Liver (tissue), 3 donors: ENCODE data around the gene NUP43.

Experiments
- GABPA ChIP-seq, 2 donors: IDR thresholded peaks in 1 of 2; conservative IDR thresholded peaks in 1 of 2; 2 replicates each; pipeline ENCODE4 v1.6.1; 2016; ENCODE audit warnings: antibody characterized with exemption in 2 of 2, mild to moderate bottlenecking in 1 of 2, moderate library complexity in 1 of 2
- HNF4A ChIP-seq, 2 donors: conservative IDR thresholded peaks; 2 replicates each; pipeline ENCODE4 v1.6.1; 2016; ENCODE audit warnings: antibody characterized with exemption in 2 of 2, mild to moderate bottlenecking in 2 of 2
- JUND ChIP-seq, 2 donors: IDR thresholded peaks; 2 replicates each; pipeline ENCODE4 v1.6.1; 2016; ENCODE audit warnings: antibody characterized with exemption in 2 of 2
- SP1 ChIP-seq: IDR thresholded peaks from 2 replicates; pipeline ENCODE4 v1.6.1; 2018; ENCODE audit warnings: antibody characterized with exemption, mild to moderate bottlenecking
- TAF1 ChIP-seq: conservative IDR thresholded peaks from 2 replicates; pipeline ENCODE4 v1.6.1; 2016; ENCODE audit warnings: antibody characterized with exemption, mild to moderate bottlenecking
- YY1 ChIP-seq: IDR thresholded peaks from 2 replicates; pipeline ENCODE4 v1.6.1; 2016; ENCODE audit warnings: antibody characterized with exemption, mild to moderate bottlenecking
- TF ChIP-seq, protein P1 (sequence below): fragments of 150-350 bp; IDR thresholded peaks from 2 replicates; pipeline ENCODE4 v1.5.1; 2017; ENCODE audit warnings: improper control_type of control experiment, low read depth, low read length; ENCODE audit not compliant: missing input control
- TF ChIP-seq, protein P2 (sequence below): IDR thresholded peaks from 2 replicates; pipeline ENCODE4 v1.6.1; 2016; ENCODE audit warnings: antibody characterized with exemption
- TF ChIP-seq, protein P3 (sequence below): IDR thresholded peaks from 2 replicates; pipeline ENCODE4 v1.6.1; 2016; ENCODE audit warnings: antibody characterized with exemption
- TF ChIP-seq, protein P4 (sequence below): IDR thresholded peaks from 2 replicates; pipeline ENCODE4 v1.6.1; 2016; ENCODE audit warnings: antibody characterized with exemption, mild to moderate bottlenecking
- TF ChIP-seq, protein P5 (sequence below): IDR thresholded peaks from 2 replicates; pipeline ENCODE4 v1.6.1; 2016; ENCODE audit warnings: antibody characterized with exemption
- donor health status: healthy.
- donor health status: healthy.

DNA sequence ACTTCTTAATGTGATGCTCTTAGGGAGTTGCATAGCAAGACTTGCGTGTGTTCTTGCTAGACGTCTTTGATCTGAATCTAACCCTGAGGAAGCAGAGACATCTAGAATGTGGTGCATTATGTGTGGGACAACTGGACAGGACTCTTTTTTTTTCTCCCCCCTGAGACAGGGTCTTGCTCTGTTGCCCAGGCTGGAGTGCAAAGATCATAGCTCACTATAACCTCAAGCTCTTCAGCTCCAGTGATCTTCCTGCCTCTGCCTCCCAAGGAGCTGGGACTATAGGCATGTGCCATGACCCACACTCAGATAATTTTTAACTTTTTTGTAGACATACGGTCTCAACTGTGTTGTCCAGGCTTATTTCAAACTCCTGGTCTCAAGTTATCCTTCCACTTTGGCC is 37.2 kb upstream of the NUP43 start:
- TF ChIP-seq, protein P1, sequence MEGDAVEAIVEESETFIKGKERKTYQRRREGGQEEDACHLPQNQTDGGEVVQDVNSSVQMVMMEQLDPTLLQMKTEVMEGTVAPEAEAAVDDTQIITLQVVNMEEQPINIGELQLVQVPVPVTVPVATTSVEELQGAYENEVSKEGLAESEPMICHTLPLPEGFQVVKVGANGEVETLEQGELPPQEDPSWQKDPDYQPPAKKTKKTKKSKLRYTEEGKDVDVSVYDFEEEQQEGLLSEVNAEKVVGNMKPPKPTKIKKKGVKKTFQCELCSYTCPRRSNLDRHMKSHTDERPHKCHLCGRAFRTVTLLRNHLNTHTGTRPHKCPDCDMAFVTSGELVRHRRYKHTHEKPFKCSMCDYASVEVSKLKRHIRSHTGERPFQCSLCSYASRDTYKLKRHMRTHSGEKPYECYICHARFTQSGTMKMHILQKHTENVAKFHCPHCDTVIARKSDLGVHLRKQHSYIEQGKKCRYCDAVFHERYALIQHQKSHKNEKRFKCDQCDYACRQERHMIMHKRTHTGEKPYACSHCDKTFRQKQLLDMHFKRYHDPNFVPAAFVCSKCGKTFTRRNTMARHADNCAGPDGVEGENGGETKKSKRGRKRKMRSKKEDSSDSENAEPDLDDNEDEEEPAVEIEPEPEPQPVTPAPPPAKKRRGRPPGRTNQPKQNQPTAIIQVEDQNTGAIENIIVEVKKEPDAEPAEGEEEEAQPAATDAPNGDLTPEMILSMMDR = no peak
- TF ChIP-seq, protein P2, sequence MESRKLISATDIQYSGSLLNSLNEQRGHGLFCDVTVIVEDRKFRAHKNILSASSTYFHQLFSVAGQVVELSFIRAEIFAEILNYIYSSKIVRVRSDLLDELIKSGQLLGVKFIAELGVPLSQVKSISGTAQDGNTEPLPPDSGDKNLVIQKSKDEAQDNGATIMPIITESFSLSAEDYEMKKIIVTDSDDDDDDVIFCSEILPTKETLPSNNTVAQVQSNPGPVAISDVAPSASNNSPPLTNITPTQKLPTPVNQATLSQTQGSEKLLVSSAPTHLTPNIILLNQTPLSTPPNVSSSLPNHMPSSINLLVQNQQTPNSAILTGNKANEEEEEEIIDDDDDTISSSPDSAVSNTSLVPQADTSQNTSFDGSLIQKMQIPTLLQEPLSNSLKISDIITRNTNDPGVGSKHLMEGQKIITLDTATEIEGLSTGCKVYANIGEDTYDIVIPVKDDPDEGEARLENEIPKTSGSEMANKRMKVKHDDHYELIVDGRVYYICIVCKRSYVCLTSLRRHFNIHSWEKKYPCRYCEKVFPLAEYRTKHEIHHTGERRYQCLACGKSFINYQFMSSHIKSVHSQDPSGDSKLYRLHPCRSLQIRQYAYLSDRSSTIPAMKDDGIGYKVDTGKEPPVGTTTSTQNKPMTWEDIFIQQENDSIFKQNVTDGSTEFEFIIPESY = no peak
- no peak for TF ChIP-seq GABPA (IDR thresholded peaks at IDR 0.05 in 1 of 2, conservative IDR thresholded peaks at IDR 0.05 in 1 of 2)
- no peak for TF ChIP-seq JUND (IDR thresholded peaks at IDR 0.05)
- TF ChIP-seq, protein P3, sequence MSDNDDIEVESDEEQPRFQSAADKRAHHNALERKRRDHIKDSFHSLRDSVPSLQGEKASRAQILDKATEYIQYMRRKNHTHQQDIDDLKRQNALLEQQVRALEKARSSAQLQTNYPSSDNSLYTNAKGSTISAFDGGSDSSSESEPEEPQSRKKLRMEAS = no peak
- no peak for TF ChIP-seq YY1
- TF ChIP-seq, protein P4, sequence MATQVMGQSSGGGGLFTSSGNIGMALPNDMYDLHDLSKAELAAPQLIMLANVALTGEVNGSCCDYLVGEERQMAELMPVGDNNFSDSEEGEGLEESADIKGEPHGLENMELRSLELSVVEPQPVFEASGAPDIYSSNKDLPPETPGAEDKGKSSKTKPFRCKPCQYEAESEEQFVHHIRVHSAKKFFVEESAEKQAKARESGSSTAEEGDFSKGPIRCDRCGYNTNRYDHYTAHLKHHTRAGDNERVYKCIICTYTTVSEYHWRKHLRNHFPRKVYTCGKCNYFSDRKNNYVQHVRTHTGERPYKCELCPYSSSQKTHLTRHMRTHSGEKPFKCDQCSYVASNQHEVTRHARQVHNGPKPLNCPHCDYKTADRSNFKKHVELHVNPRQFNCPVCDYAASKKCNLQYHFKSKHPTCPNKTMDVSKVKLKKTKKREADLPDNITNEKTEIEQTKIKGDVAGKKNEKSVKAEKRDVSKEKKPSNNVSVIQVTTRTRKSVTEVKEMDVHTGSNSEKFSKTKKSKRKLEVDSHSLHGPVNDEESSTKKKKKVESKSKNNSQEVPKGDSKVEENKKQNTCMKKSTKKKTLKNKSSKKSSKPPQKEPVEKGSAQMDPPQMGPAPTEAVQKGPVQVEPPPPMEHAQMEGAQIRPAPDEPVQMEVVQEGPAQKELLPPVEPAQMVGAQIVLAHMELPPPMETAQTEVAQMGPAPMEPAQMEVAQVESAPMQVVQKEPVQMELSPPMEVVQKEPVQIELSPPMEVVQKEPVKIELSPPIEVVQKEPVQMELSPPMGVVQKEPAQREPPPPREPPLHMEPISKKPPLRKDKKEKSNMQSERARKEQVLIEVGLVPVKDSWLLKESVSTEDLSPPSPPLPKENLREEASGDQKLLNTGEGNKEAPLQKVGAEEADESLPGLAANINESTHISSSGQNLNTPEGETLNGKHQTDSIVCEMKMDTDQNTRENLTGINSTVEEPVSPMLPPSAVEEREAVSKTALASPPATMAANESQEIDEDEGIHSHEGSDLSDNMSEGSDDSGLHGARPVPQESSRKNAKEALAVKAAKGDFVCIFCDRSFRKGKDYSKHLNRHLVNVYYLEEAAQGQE = no peak
- TF ChIP-seq SP1 = no peak
- TF ChIP-seq, protein P5, sequence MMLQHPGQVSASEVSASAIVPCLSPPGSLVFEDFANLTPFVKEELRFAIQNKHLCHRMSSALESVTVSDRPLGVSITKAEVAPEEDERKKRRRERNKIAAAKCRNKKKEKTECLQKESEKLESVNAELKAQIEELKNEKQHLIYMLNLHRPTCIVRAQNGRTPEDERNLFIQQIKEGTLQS = no peak
- no peak for TF ChIP-seq TAF1
- TF ChIP-seq HNF4A (conservative IDR thresholded peaks at IDR 0.05) = no peak
